Aorta (tissue), 5 donors: Measurements from ENCODE around the gene IPP. TPM values are rescaled to one million over a fixed set of nuclear protein-coding genes. Genes with fewer than 3 reads are reported as not detected.

Experiments used
- ATAC-seq: fragments of 200-7000 bp; cut with Tn5 transposase; one replicate; pipeline ENCODE4 v1.9.1; 2022; ENCODE audit warnings: moderate library complexity; ENCODE audit not compliant: low FRiP score
- DNase-seq, 2 donors: peaks; one replicate each; pipeline ENCODE4 v3.0.0-alpha.2; 2020
- H3K27ac ChIP-seq, 2 donors: one replicate each; pipeline ENCODE4 v1.5.1; 2013; ENCODE audit warnings: low read length in 2 of 2, mild to moderate bottlenecking in 2 of 2, moderate library complexity in 2 of 2, control low read depth in 1 of 2, inconsistent platforms in 1 of 2, low read depth in 1 of 2
- H3K27me3 ChIP-seq, 2 donors: one replicate each; pipeline ENCODE4 v1.6.1; 2013; ENCODE audit warnings: control low read depth in 1 of 2, low read length in 1 of 2, mild to moderate bottlenecking in 1 of 2, moderate library complexity in 1 of 2; ENCODE audit not compliant: insufficient read depth in 2 of 2, control insufficient read depth in 1 of 2
- H3K36me3 ChIP-seq, 2 donors: one replicate each; pipeline ENCODE4 v1.6.1; 2013; ENCODE audit warnings: control low read depth in 1 of 2, low read length in 1 of 2, mild to moderate bottlenecking in 1 of 2; ENCODE audit not compliant: insufficient read depth in 2 of 2, control insufficient read depth in 1 of 2
- H3K4me1 ChIP-seq, 2 donors: one replicate each; pipeline ENCODE4 v1.6.1; 2013; ENCODE audit warnings: low read length in 2 of 2, control low read depth in 1 of 2, mild to moderate bottlenecking in 1 of 2, moderate library complexity in 1 of 2; ENCODE audit not compliant: insufficient read depth in 2 of 2, control insufficient read depth in 1 of 2
- H3K4me3 ChIP-seq, 2 donors: one replicate each; pipeline ENCODE4 v1.5.1; 2013; ENCODE audit warnings: low read length in 2 of 2, control low read depth in 1 of 2, mild to moderate bottlenecking in 1 of 2
- H3K9me3 ChIP-seq: one replicate; pipeline ENCODE4 v1.6.1; 2013; ENCODE audit warnings: mild to moderate bottlenecking, low read length; ENCODE audit not compliant: control insufficient read depth
- WGBS, 2 donors: extraction: QIAGEN DNeasy Blood & Tissue Kit; methylation state at CpG; one replicate each; pipeline ENCODE4 v1.1.7; 2013; 5-methylcytosine and 5-hydroxymethylcytosine counted together
- intact Hi-C, 2 donors: fragments of 100-400 bp; cut with DNase I; formaldehyde crosslinking; loops; one replicate each; pipeline versions ENCODE4 v1.14.2 to v1.15.0; 2022
- long read RNA-seq, 2 donors: library from polyadenylated mRNA; unstranded; transcript quantifications; one replicate each; pipeline ENCODE4 v2.0.0, GENCODE V29; 2020 to 2021
- polyA plus RNA-seq, 2 donors: library from polyadenylated mRNA; stranded (reverse); fragments of 200-250 nt; gene quantifications; one replicate each; pipeline ENCODE4 v1.2.3, GENCODE V29; 2013
- total RNA-seq, 2 donors: library from RNA; stranded (reverse); fragmentation: NEBNext Ultra II Directional; extraction: Animal tissue kit (Norgen Biotek cat#: 25700); gene quantifications; one replicate each; pipeline ENCODE4 v1.2.1, GENCODE V29; 2021
- donor health status: healthy with polysubstance abuse.
- donor health status: Bipolar disorder and iron deficiency.
- donor health status: DM: no; HTN: no; CAD: no.
- donor health status: DM: no; HTN: no; CAD: no.
- donor health status: DM: yes; HTN: yes; CAD: no.

The IPP gene
- total RNA-seq, result 10 to 100 TPM in 1 of 2 donors, 1 to 10 TPM in 1; 8.4 to 14.2 TPM
- 1 to 10 TPM; 3.9 to 5.5 TPM for polyA plus RNA-seq
- long read RNA-seq, donor 1, transcript IPP-202 (9 exons, 3,113 nt), result major isoform, 11 of 22 reads
- long read RNA-seq, donor 1, partial matches to known transcripts, result 8 of 22 reads
- long read RNA-seq, donor 1, other reads (novel, unspliced or antisense), result 3 of 22 reads
- long read RNA-seq, donor 2, transcript IPP-202 (9 exons, 3,113 nt), result major isoform, 6 of 11 reads
- long read RNA-seq, donor 2, partial matches to known transcripts, result 2 of 11 reads
- long read RNA-seq, donor 2, other reads (novel, unspliced or antisense), result 3 of 11 reads

- Histone ChIP-seq H3K36me3 (no peaks in the 10 kb centered on the region), H3K4me3 (peak within 1 kb of the TSS; percentile 56 to 74), H3K27ac (peak within 1 kb of the TSS; percentile 73 to 96), H3K9me3 (no peaks in the 10 kb centered on the region), H3K27me3 (no peaks in the 10 kb centered on the region), H3K4me1 (no peaks in the 10 kb centered on the region)
- intact Hi-C loops, result loop anchor here (2.0 to 5.0 kb wide), 3 partner anchors 52 to 62 kb away; partner anchors contain the start of genes MAST2 (in 2 of the 2) and TMEM69 (in 1 of the 2)
- WGBS, 2 donors, result 0 to 1% methylated on average over 58 of the region's 58 CpGs
- DNase-seq (peak; percentile 99), ATAC-seq (peak; percentile 100)
Observed at GRCh38 chr1:45750298-45751038, at the start of gene IPP. Gene IPP, minus strand, starts transcription at chr1:45750653. Its CDS starts 4,242 bp downstream, at chr1:45746411.

GRCh38 chr1:45796946-45797345, 46.5 kb upstream of the IPP start:
- no peak for DNase-seq
- Histone ChIP-seq H3K4me3 (no peak overlapping the region), H3K27ac (no peak overlapping the region), H3K9me3 (no peaks in the 10 kb centered on the region), H3K36me3 (no peaks in the 10 kb centered on the region), H3K4me1 (no peaks in the 10 kb centered on the region), H3K27me3 (no peaks in the 10 kb centered on the region)
- 90 to 95% methylated on average over 9 of the region's 9 CpGs for WGBS, 2 donors
- intact Hi-C loops, result no loop called here
- no peak for ATAC-seq

- Histone ChIP-seq H3K4me3 (no peak overlapping the region), H3K4me1 (no peaks in the 10 kb centered on the region), H3K27ac (no peak overlapping the region), H3K9me3 (no peaks in the 10 kb centered on the region), H3K36me3 (no peaks in the 10 kb centered on the region), H3K27me3 (no peaks in the 10 kb centered on the region)
- intact Hi-C loops, result no loop called here
- 68 to 89% methylated on average over 2 of the region's 2 CpGs for WGBS, 2 donors
- no peak for ATAC-seq
- DNase-seq, result no peak
Observed at GRCh38 chr1:45796381-45796780, 45.9 kb upstream of the IPP start.

GRCh38 chr1:45793942-45794604, 43.6 kb upstream of the IPP start:
- intact Hi-C loops, result no loop called here
- Histone ChIP-seq H3K9me3 (no peaks in the 10 kb centered on the region), H3K4me3 (no peak overlapping the region), H3K36me3 (no peaks in the 10 kb centered on the region), H3K27me3 (no peaks in the 10 kb centered on the region), H3K27ac (no peak overlapping the region), H3K4me1 (no peaks in the 10 kb centered on the region)
- ATAC-seq (no peak), DNase-seq (no peak)
- WGBS, 2 donors, result 41 to 45% methylated on average over 7 of the region's 7 CpGs

GRCh38 chr1:45792744-45793143, 42.3 kb upstream of the IPP start:
- 85 to 87% methylated on average over 4 of the region's 4 CpGs for WGBS, 2 donors
- Histone ChIP-seq H3K4me3 (no peak overlapping the region), H3K9me3 (no peaks in the 10 kb centered on the region), H3K4me1 (no peaks in the 10 kb centered on the region), H3K27ac (no peak overlapping the region), H3K27me3 (no peaks in the 10 kb centered on the region), H3K36me3 (no peaks in the 10 kb centered on the region)
- intact Hi-C loops, result no loop called here
- ATAC-seq, result no peak
- DNase-seq, result no peak

- ATAC-seq (no peak), DNase-seq (no peak)
- WGBS, 2 donors, result 61 to 77% methylated on average over 2 of the region's 2 CpGs
- H3K36me3 ChIP-seq, result no peaks in the 10 kb centered on the region
- no peak overlapping the region for H3K27ac ChIP-seq
- intact Hi-C loops, result no loop called here
- H3K4me3 ChIP-seq, result no peak overlapping the region
- H3K4me1 ChIP-seq, result no peaks in the 10 kb centered on the region
- H3K9me3 ChIP-seq, result no peaks in the 10 kb centered on the region
- no peaks in the 10 kb centered on the region for H3K27me3 ChIP-seq
Observed at GRCh38 chr1:45789601-45790000, 39.1 kb upstream of the IPP start.

GRCh38 chr1:45787905-45788304, 37.5 kb upstream of the IPP start:
- intact Hi-C loops, result no loop called here
- Histone ChIP-seq H3K27ac (no peak overlapping the region), H3K4me3 (no peak overlapping the region), H3K4me1 (no peaks in the 10 kb centered on the region), H3K27me3 (no peaks in the 10 kb centered on the region), H3K36me3 (no peaks in the 10 kb centered on the region), H3K9me3 (no peaks in the 10 kb centered on the region)
- 83 to 85% methylated on average over 4 of the region's 4 CpGs for WGBS, 2 donors
- DNase-seq, result no peak
- no peak for ATAC-seq

GRCh38 chr1:45785583-45785982, 35.1 kb upstream of the IPP start:
- intact Hi-C loops, result no loop called here
- Histone ChIP-seq H3K36me3 (no peaks in the 10 kb centered on the region), H3K27ac (no peak overlapping the region), H3K4me3 (no peak overlapping the region), H3K4me1 (no peaks in the 10 kb centered on the region), H3K9me3 (no peaks in the 10 kb centered on the region), H3K27me3 (no peaks in the 10 kb centered on the region)
- 80 to 84% methylated on average over 4 of the region's 4 CpGs for WGBS, 2 donors
- ATAC-seq (no peak), DNase-seq (no peak)
